DND-41 (cell line): ENCODE results near the gene SYNDIG1.

ENCODE experiments used
- CTCF ChIP-seq: IDR thresholded peaks from 2 replicates; pipeline ENCODE4 v1.5.1; 2012; ENCODE audit warnings: borderline replicate concordance, low read length, moderate library complexity, mild to moderate bottlenecking; ENCODE audit not compliant: poor library complexity, severe bottlenecking; ENCODE audit errors: extremely low read depth
- EZH2 ChIP-seq: IDR thresholded peaks from 3 replicates; pipeline ENCODE4 v1.6.1; 2012; ENCODE audit warnings: borderline replicate concordance, low read depth, mild to moderate bottlenecking, moderate library complexity, low read length, inconsistent platforms; ENCODE audit not compliant: severe bottlenecking

- TF ChIP-seq CTCF (no peak), EZH2 (no peak)
Measured at GRCh38 chr20:24701027-24701426, 231.6 kb downstream of the SYNDIG1 start.
